ENCODE measurements around the gene CPLX1.
"Not testable (repeated sequence)": the region's sequence is repeated elsewhere in the genome, so short reads cannot be mapped to it uniquely, and the experiment has no call there.

The CPLX1 gene

GRCh38 chr4:819401-820229 lies 6.3 kb downstream of the CPLX1 start:
- DNase-seq (ENCODE audit: low read depth) = no peak

GRCh38 chr4:818106-818921 lies 7.6 kb downstream of the CPLX1 start:
- no peak for DNase-seq (ENCODE audit: low read depth)

GRCh38 chr4:815464-816146 lies 10.3 kb downstream of the CPLX1 start:
- no peak for DNase-seq (ENCODE audit: low read depth)

GRCh38 chr4:814312-814850 lies 11.5 kb downstream of the CPLX1 start:
- DNase-seq (ENCODE audit: low read depth) = no peak

GRCh38 chr4:813900-814299 lies 12.0 kb downstream of the CPLX1 start:
- no peak for DNase-seq (ENCODE audit: low read depth)

- DNase-seq (ENCODE audit: low read depth) = no peak
Measured at GRCh38 chr4:808860-809570, 16.9 kb downstream of the CPLX1 start.

GRCh38 chr4:807792-808191 lies 18.1 kb downstream of the CPLX1 start:
- no peak for DNase-seq (ENCODE audit: low read depth)

GRCh38 chr4:806979-807378 lies 18.9 kb downstream of the CPLX1 start:
- not testable (repeated sequence) for DNase-seq (ENCODE audit: low read depth)

GRCh38 chr4:804804-805203 lies 21.1 kb downstream of the CPLX1 start:
- DNase-seq (ENCODE audit: low read depth) = no peak

GRCh38 chr4:803884-804283 lies 22.0 kb downstream of the CPLX1 start:
- DNase-seq (ENCODE audit: low read depth) = no peak

- DNase-seq (ENCODE audit: low read depth) = no peak
Measured at GRCh38 chr4:801436-802124, 24.3 kb downstream of the CPLX1 start.

- DNase-seq (ENCODE audit: low read depth) = no peak
Measured at GRCh38 chr4:797066-797465, 28.9 kb downstream of the CPLX1 start.

- DNase-seq (ENCODE audit: low read depth) = no peak
Measured at GRCh38 chr4:796206-796605, 29.7 kb downstream of the CPLX1 start.

- DNase-seq (ENCODE audit: low read depth) = no peak
Measured at GRCh38 chr4:795726-796119, 30.2 kb downstream of the CPLX1 start.

GRCh38 chr4:794900-795725 lies 30.8 kb downstream of the CPLX1 start:
- DNase-seq (ENCODE audit: low read depth) = no peak

- no peak for DNase-seq (ENCODE audit: low read depth)
Measured at GRCh38 chr4:793941-794621, 31.8 kb downstream of the CPLX1 start.

- DNase-seq (ENCODE audit: low read depth) = no peak
Measured at GRCh38 chr4:793093-793861, 32.7 kb downstream of the CPLX1 start.

GRCh38 chr4:792626-793092 lies 33.3 kb downstream of the CPLX1 start:
- no peak for DNase-seq (ENCODE audit: low read depth)

Measured in activated gamma-delta T cell treated with anti-CD3 and anti-CD28 coated beads, Interleukin-2, amount 50 U/mL, for 16 hours (primary cell).